ENCODE data around the gene CYLC1.

Gene CYLC1

GRCh38 chrX:83860846-83861245 is at the start of gene CYLC1:
CYLC1 (plus strand) TSS chrX:83861146; CDS start chrX:83861183, 37 bp downstream.
- DNase-seq, result no peak

- no peak for DNase-seq
These were observed 41.6 kb upstream of the CYLC1 start for GRCh38 chrX:83819304-83819703.

- DNase-seq, result no peak
These were observed 31.1 kb upstream of the CYLC1 start for GRCh38 chrX:83829874-83830273.

- no peak for DNase-seq
These were observed 15.5 kb upstream of the CYLC1 start for GRCh38 chrX:83845397-83845796.

- no peak for DNase-seq
These were observed 13.6 kb upstream of the CYLC1 start for GRCh38 chrX:83847339-83847738.

GRCh38 chrX:83888585-83888984 is 27.6 kb downstream of the CYLC1 start:
- no peak for DNase-seq

GRCh38 chrX:83892433-83892832 is 31.5 kb downstream of the CYLC1 start:
- DNase-seq, result no peak

GRCh38 chrX:83906921-83907320 is 46.0 kb downstream of the CYLC1 start:
- DNase-seq, result no peak

- DNase-seq, result no peak
These were observed 55.6 kb downstream of the CYLC1 start for GRCh38 chrX:83916525-83916924.

- no peak for DNase-seq
These were observed 73.3 kb downstream of the CYLC1 start for GRCh38 chrX:83934220-83934619.

Measured in DMS 273 treated with DMSO at 0.1 percent for 48 hours (cell line).